H9 (cell line): ENCODE measurements around the gene FARS2. TPM values are rescaled to one million over a fixed set of nuclear protein-coding genes. Genes with fewer than 3 reads are reported as not detected.

Source experiments
- DNase-seq: peaks from one replicate; pipeline ENCODE4 v3.0.0-alpha.2; 2017
- H2AFZ ChIP-seq: one replicate; pipeline ENCODE4 v1.6.1; 2013; ENCODE audit warnings: mild to moderate bottlenecking, low read length, control low read depth, moderate library complexity
- H2AK5ac ChIP-seq: 2 replicates; pipeline ENCODE4 v1.6.1; 2013; ENCODE audit warnings: low read length, control low read depth, mixed read lengths; ENCODE audit not compliant: insufficient read length
- H2BK120ac ChIP-seq: one replicate; pipeline ENCODE4 v1.6.1; 2013; ENCODE audit warnings: low read depth, mild to moderate bottlenecking, low read length, control low read depth, inconsistent platforms; ENCODE audit not compliant: poor library complexity, severe bottlenecking
- H2BK12ac ChIP-seq: 2 replicates; pipeline ENCODE4 v1.6.1; 2013; ENCODE audit warnings: low read length, control low read depth, mixed read lengths, low read depth; ENCODE audit not compliant: insufficient read length
- H2BK15ac ChIP-seq: 2 replicates; pipeline ENCODE4 v1.6.1; 2013; ENCODE audit warnings: low read depth, low read length, control low read depth
- H2BK20ac ChIP-seq: one replicate; pipeline ENCODE4 v1.6.1; 2013; ENCODE audit warnings: low read depth, mild to moderate bottlenecking, low read length, control low read depth, inconsistent platforms; ENCODE audit not compliant: poor library complexity, severe bottlenecking
- H2BK5ac ChIP-seq: 2 replicates; pipeline ENCODE4 v1.6.1; 2013; ENCODE audit warnings: low read length, control low read depth, mixed read lengths; ENCODE audit not compliant: insufficient read length
- H3K14ac ChIP-seq: 2 replicates; pipeline ENCODE4 v1.6.1; 2013; ENCODE audit warnings: low read length, control low read depth; ENCODE audit not compliant: insufficient read depth
- H3K18ac ChIP-seq: 2 replicates; pipeline ENCODE4 v1.6.1; 2013; ENCODE audit warnings: low read depth, mild to moderate bottlenecking, mixed read lengths, low read length, control low read depth; ENCODE audit not compliant: insufficient read length
- H3K23ac ChIP-seq: 2 replicates; pipeline ENCODE4 v1.6.1; 2013; ENCODE audit warnings: low read length, control low read depth, mixed read lengths, low read depth; ENCODE audit not compliant: insufficient read length
- H3K23me2 ChIP-seq: 2 replicates; pipeline ENCODE4 v1.6.1; 2013; ENCODE audit warnings: low read depth, mild to moderate bottlenecking, mixed read lengths, low read length, control low read depth; ENCODE audit not compliant: insufficient read length, poor library complexity, severe bottlenecking
- H3K27ac ChIP-seq: 2 replicates; pipeline ENCODE4 v1.5.1; 2013; ENCODE audit warnings: low read length, control low read depth, mixed read lengths, low read depth; ENCODE audit not compliant: insufficient read length
- H3K27me3 ChIP-seq: 2 replicates; pipeline ENCODE4 v1.6.1; 2013; ENCODE audit warnings: low read length, control low read depth, inconsistent platforms; ENCODE audit not compliant: insufficient read depth
- H3K4ac ChIP-seq: 2 replicates; pipeline ENCODE4 v1.6.1; 2013; ENCODE audit warnings: low read depth, mild to moderate bottlenecking, control low read depth, inconsistent platforms, low read length, moderate library complexity
- H3K4me1 ChIP-seq: 2 replicates; pipeline ENCODE4 v1.6.1; 2013; ENCODE audit warnings: low read length, control low read depth, inconsistent platforms; ENCODE audit not compliant: insufficient read depth
- H3K4me2 ChIP-seq: 2 replicates; pipeline ENCODE4 v1.6.1; 2013; ENCODE audit warnings: low read length, control low read depth, mixed read lengths; ENCODE audit not compliant: insufficient read length, insufficient read depth
- H3K56ac ChIP-seq: 2 replicates; pipeline ENCODE4 v1.6.1; 2013; ENCODE audit warnings: low read depth, mild to moderate bottlenecking, mixed read lengths, low read length, control low read depth; ENCODE audit not compliant: insufficient read length
- H3K79me1 ChIP-seq: 2 replicates; pipeline ENCODE4 v1.6.1; 2013; ENCODE audit warnings: low read depth, mild to moderate bottlenecking, moderate library complexity, low read length, control low read depth, inconsistent platforms; ENCODE audit not compliant: insufficient read depth, poor library complexity, severe bottlenecking
- H3K79me2 ChIP-seq: 2 replicates; pipeline ENCODE4 v1.6.1; 2013; ENCODE audit warnings: low read length, control low read depth, inconsistent platforms; ENCODE audit not compliant: insufficient read depth
- H3K9ac ChIP-seq: 2 replicates; pipeline ENCODE4 v1.6.1; 2013; ENCODE audit warnings: low read length, control low read depth, mixed read lengths; ENCODE audit not compliant: insufficient read length; ENCODE audit errors: extremely low read depth
- H3K9me3 ChIP-seq: one replicate; pipeline ENCODE4 v1.6.1; 2013; ENCODE audit warnings: low read depth, low read length, inconsistent platforms; ENCODE audit not compliant: control insufficient read depth
- H3T11ph ChIP-seq: one replicate; pipeline ENCODE4 v1.6.1; 2013; ENCODE audit warnings: mild to moderate bottlenecking, low read length, control low read depth, inconsistent platforms
- H4K20me1 ChIP-seq: one replicate; pipeline ENCODE4 v1.6.1; 2013; ENCODE audit not compliant: control insufficient read depth, insufficient read length, insufficient read depth
- H4K5ac ChIP-seq: 2 replicates; pipeline ENCODE4 v1.6.1; 2013; ENCODE audit warnings: low read depth, mild to moderate bottlenecking, mixed read lengths, low read length, control low read depth; ENCODE audit not compliant: insufficient read length
- H4K8ac ChIP-seq: replicated peaks from 2 replicates; pipeline ENCODE4 v1.6.1; 2013; ENCODE audit warnings: low read length, control low read depth, mixed read lengths, low read depth; ENCODE audit not compliant: insufficient read length
- H4K91ac ChIP-seq: 2 replicates; pipeline ENCODE4 v1.6.1; 2013; ENCODE audit warnings: low read depth, mild to moderate bottlenecking, moderate library complexity, mixed read lengths, low read length, control low read depth; ENCODE audit not compliant: insufficient read length
- H3K27ac Mint-ChIP-seq, 3 experiments: 2 replicates in 2 of 3; 3 replicates in 1 of 3; pipeline ENCODE4 v1.8.0; 2020 to 2021; ENCODE audit warnings: mixed read lengths in 3 of 3, mild to moderate bottlenecking in 1 of 3, moderate library complexity in 1 of 3
- H3K27me3 Mint-ChIP-seq: 2 replicates; pipeline ENCODE4 v1.8.0; 2021; ENCODE audit warnings: low read depth, mild to moderate bottlenecking, moderate library complexity, mixed read lengths
- H3K36me3 Mint-ChIP-seq, 3 experiments: 2 replicates in 2 of 3; 3 replicates in 1 of 3; pipeline ENCODE4 v1.8.0; 2020 to 2021; ENCODE audit warnings: low read depth in 3 of 3, mixed read lengths in 3 of 3; ENCODE audit not compliant: insufficient read depth in 1 of 3
- H3K4me1 Mint-ChIP-seq, 2 experiments: 2 replicates each; pipeline ENCODE4 v1.8.0; 2020; ENCODE audit warnings: mixed read lengths in 2 of 2
- H3K4me3 Mint-ChIP-seq, 2 experiments: 2 replicates in 1 of 2; 3 replicates in 1 of 2; pipeline ENCODE4 v1.8.0; 2020 to 2021; ENCODE audit warnings: mild to moderate bottlenecking in 2 of 2, mixed read lengths in 2 of 2, moderate library complexity in 1 of 2
- H3K9me3 Mint-ChIP-seq, 2 experiments: 2 replicates in 1 of 2; 3 replicates in 1 of 2; pipeline ENCODE4 v1.8.0; 2020; ENCODE audit warnings: mild to moderate bottlenecking in 2 of 2, mixed read lengths in 2 of 2, moderate library complexity in 1 of 2
- WGBS: extraction: QIAGEN DNeasy Blood & Tissue Kit; methylation state at CpG from one replicate; pipeline ENCODE4 v1.1.7; 2013; ENCODE audit warnings: missing lambda C conversion rate, low lambda C conversion rate, mixed read lengths; ENCODE audit not compliant: insufficient read length; ENCODE audit errors: extremely low coverage; 5-methylcytosine and 5-hydroxymethylcytosine counted together
- total RNA-seq: library from RNA; stranded (reverse); gene quantifications from 2 replicates; pipeline ENCODE4 v1.2.1, GENCODE V29; 2021
- TF ChIP-seq, protein P1 (sequence below): fragments of 200-600 bp; sonication (generic); conservative IDR thresholded peaks from 3 replicates; pipeline ENCODE4 v1.8.0; 2021; ENCODE audit warnings: antibody characterized with exemption, mild to moderate bottlenecking

Gene FARS2
- total RNA-seq, 1 experiment from 2014 or later, result 8.5 TPM

DNA sequence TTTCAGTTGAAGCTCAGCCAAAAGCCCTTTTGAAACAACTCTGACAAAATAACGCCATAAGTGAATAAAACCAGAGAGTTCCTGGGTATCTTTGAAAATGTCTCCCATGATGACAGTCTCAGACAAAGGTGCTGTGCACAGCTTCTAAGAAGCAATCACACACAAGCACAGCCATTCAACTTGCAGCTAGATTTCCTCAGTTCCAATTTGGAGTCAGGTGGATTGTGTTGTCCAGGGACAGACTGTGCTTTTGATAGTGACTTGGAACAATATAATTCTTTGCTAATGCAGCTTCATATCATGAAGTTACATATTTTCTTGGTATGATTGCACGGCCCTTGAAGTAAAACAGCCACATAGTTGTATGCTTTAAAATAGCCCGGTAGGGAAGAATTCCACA lies 105.6 kb downstream of the FARS2 start:
- no peak overlapping the region for H2BK5ac ChIP-seq
- no peak overlapping the region for H2BK15ac ChIP-seq
- no peak for DNase-seq
- H3K79me1 ChIP-seq, result no peaks in the 10 kb centered on the region
- TF ChIP-seq, protein P1, sequence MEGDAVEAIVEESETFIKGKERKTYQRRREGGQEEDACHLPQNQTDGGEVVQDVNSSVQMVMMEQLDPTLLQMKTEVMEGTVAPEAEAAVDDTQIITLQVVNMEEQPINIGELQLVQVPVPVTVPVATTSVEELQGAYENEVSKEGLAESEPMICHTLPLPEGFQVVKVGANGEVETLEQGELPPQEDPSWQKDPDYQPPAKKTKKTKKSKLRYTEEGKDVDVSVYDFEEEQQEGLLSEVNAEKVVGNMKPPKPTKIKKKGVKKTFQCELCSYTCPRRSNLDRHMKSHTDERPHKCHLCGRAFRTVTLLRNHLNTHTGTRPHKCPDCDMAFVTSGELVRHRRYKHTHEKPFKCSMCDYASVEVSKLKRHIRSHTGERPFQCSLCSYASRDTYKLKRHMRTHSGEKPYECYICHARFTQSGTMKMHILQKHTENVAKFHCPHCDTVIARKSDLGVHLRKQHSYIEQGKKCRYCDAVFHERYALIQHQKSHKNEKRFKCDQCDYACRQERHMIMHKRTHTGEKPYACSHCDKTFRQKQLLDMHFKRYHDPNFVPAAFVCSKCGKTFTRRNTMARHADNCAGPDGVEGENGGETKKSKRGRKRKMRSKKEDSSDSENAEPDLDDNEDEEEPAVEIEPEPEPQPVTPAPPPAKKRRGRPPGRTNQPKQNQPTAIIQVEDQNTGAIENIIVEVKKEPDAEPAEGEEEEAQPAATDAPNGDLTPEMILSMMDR, result no peak
- no peak overlapping the region for H3K4me2 ChIP-seq
- H3K18ac ChIP-seq, result no peak overlapping the region
- H4K20me1 ChIP-seq, result no peaks in the 10 kb centered on the region
- H2BK12ac ChIP-seq, result no peak overlapping the region
- H3K14ac ChIP-seq, result no peak overlapping the region
- H3K9me3 ChIP-seq, result no peaks in the 10 kb centered on the region
- H3K27ac ChIP-seq, result no peak overlapping the region
- no peak overlapping the region for H4K5ac ChIP-seq
- no peak overlapping the region for H2AFZ ChIP-seq
- no peaks in the 10 kb centered on the region for H3K27me3 ChIP-seq
- no peak overlapping the region for H4K8ac ChIP-seq
- no peak overlapping the region for H3K56ac ChIP-seq
- no peak overlapping the region for H3K27ac Mint-ChIP-seq
- H2BK20ac ChIP-seq, result no peak overlapping the region
- no peak overlapping the region for H3K9ac ChIP-seq
- H3K36me3 Mint-ChIP-seq, result no peaks in the 10 kb centered on the region; a peak in 1 of 7 replicates
- no peak overlapping the region for H2BK120ac ChIP-seq
- H3K4me3 Mint-ChIP-seq, result no peak overlapping the region
- no peaks in the 10 kb centered on the region for H3K4me1 Mint-ChIP-seq
- H3K23me2 ChIP-seq, result no peaks in the 10 kb centered on the region
- no peak overlapping the region for H3K23ac ChIP-seq
- H2AK5ac ChIP-seq, result no peak overlapping the region
- WGBS, result no CpG with 5 or more reads among the region's 3 CpGs
- no peaks in the 10 kb centered on the region for H3K27me3 Mint-ChIP-seq
- H4K91ac ChIP-seq, result no peak overlapping the region
- H3K79me2 ChIP-seq, result no peaks in the 10 kb centered on the region
- H3K4me1 ChIP-seq, result no peaks in the 10 kb centered on the region
- no peak overlapping the region for H3T11ph ChIP-seq
- no peak overlapping the region for H3K4ac ChIP-seq
- H3K9me3 Mint-ChIP-seq, result no peaks in the 10 kb centered on the region
